ENCODE measurements around the gene KRTAP10-11.
"Not testable (repeated sequence)": the region's sequence is repeated elsewhere in the genome, so short reads cannot be mapped to it uniquely, and the experiment has no call there.

The KRTAP10-11 gene

GRCh38 chr21:44636209-44637017 is 9.8 kb upstream of the KRTAP10-11 start:
- Histone ChIP-seq H3K4me2 (ENCODE audit: low read depth, low read length) (no peak overlapping the region), H2AFZ (ENCODE audit: low read length) (no peak overlapping the region), H3K36me3 (replicated peaks; ENCODE audit: insufficient read depth, low read length) (no peaks in the 10 kb centered on the region), H3K4me3 (ENCODE audit: low read length) (no peak overlapping the region), H3K9ac (ENCODE audit: low read length) (no peak overlapping the region), H3K9me2 (replicated peaks; ENCODE audit: insufficient read depth, low read length) (no peaks in the 10 kb centered on the region), H3K27me3 (replicated peaks; ENCODE audit: insufficient read depth, low read length) (peaks cover 80% of the 10 kb centered on the region), H4K20me1 (ENCODE audit: insufficient read depth, low read length) (no peaks in the 10 kb centered on the region), H3K79me2 (ENCODE audit: low read length) (no peaks in the 10 kb centered on the region), H3F3A (ENCODE audit: insufficient read depth, low read length) (no peaks in the 10 kb centered on the region), H3K9me3 (replicated peaks; ENCODE audit: insufficient read depth, low read length) (no peaks in the 10 kb centered on the region), H3K4me1 (ENCODE audit: low read length) (no peaks in the 10 kb centered on the region), H3K27ac (ENCODE audit: low read length) (no peak overlapping the region)
- TF ChIP-seq EZH2phosphoT487 (IDR thresholded peaks at IDR 0.05; ENCODE audit: low read length) = no peak
- no peak for TF ChIP-seq CTCF (IDR thresholded peaks at IDR 0.05; ENCODE audit: low read length)
- no peak for TF ChIP-seq EZH2 (optimal IDR thresholded peaks at IDR 0.05; ENCODE audit: low read depth, low read length)
- no peak for DNase-seq

- Histone ChIP-seq H3K36me3 (replicated peaks; ENCODE audit: insufficient read depth, low read length) (no peaks in the 10 kb centered on the region), H3K27ac (ENCODE audit: low read length) (no peak within 1 kb of the TSS), H3K4me3 (ENCODE audit: low read length) (no peak within 1 kb of the TSS)
Observed at GRCh38 chr21:44637018-44637850, 9.0 kb upstream of the KRTAP10-11 start, which contains the start of gene KRTAP10-10. Gene KRTAP10-10, plus strand, starts transcription at chr21:44637356. Its CDS starts 62 bp downstream, at chr21:44637418.

DNA sequence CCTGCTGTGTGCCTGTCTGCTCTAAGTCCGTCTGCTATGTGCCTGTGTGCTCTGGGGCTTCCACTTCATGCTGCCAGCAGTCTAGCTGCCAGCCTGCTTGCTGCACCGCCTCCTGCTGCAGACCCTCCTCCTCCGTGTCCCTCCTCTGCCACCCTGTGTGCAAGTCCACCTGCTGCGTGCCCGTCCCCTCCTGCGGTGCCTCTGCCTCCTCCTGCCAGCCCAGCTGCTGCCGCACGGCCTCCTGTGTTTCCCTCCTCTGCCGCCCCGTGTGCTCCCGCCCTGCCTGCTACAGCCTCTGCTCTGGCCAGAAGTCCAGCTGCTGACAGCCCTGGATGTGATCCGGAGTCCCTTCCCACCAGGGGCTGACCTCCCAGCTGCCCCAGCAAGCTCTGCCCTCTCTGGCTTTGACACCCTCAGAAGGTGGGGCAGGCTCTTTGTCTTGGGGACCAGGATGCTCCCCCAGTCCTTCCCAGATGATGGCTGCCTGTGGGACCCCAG is 8.3 kb upstream of the KRTAP10-11 start:
- not testable (repeated sequence) for H3K79me2 ChIP-seq (ENCODE audit: low read length); DNase-seq; H3K27ac ChIP-seq (ENCODE audit: low read length); H3K4me3 ChIP-seq (ENCODE audit: low read length); H4K20me1 ChIP-seq (ENCODE audit: insufficient read depth, low read length); H3K36me3 ChIP-seq (replicated peaks; ENCODE audit: insufficient read depth, low read length); H3K9ac ChIP-seq (ENCODE audit: low read length); H3K9me3 ChIP-seq (replicated peaks; ENCODE audit: insufficient read depth, low read length); H3K9me2 ChIP-seq (replicated peaks; ENCODE audit: insufficient read depth, low read length); H3K4me1 ChIP-seq (ENCODE audit: low read length); H2AFZ ChIP-seq (ENCODE audit: low read length); H3F3A ChIP-seq (ENCODE audit: insufficient read depth, low read length); H3K4me2 ChIP-seq (ENCODE audit: low read depth, low read length)
- H3K27me3 ChIP-seq (replicated peaks; ENCODE audit: insufficient read depth, low read length) = peaks cover 79% of the 10 kb centered on the region

More at GRCh38 chr21:44637018-44637850, 9.0 kb upstream of the KRTAP10-11 start, which contains the start of gene KRTAP10-10:
- Histone ChIP-seq H2AFZ (ENCODE audit: low read length) (no peak within 1 kb of the TSS), H3K27me3 (replicated peaks; ENCODE audit: insufficient read depth, low read length) (peaks cover 80% of the 10 kb centered on the region), H3K9ac (ENCODE audit: low read length) (no peak within 1 kb of the TSS), H3K79me2 (ENCODE audit: low read length) (no peaks in the 10 kb centered on the region), H3F3A (ENCODE audit: insufficient read depth, low read length) (no peaks in the 10 kb centered on the region), H3K9me2 (replicated peaks; ENCODE audit: insufficient read depth, low read length) (no peaks in the 10 kb centered on the region), H3K9me3 (replicated peaks; ENCODE audit: insufficient read depth, low read length) (no peaks in the 10 kb centered on the region), H4K20me1 (ENCODE audit: insufficient read depth, low read length) (no peaks in the 10 kb centered on the region), H3K4me2 (ENCODE audit: low read depth, low read length) (no peak within 1 kb of the TSS), H3K4me1 (ENCODE audit: low read length) (no peaks in the 10 kb centered on the region)
- DNase-seq = no peak
- TF ChIP-seq EZH2 (optimal IDR thresholded peaks at IDR 0.05; ENCODE audit: low read depth, low read length) = no peak
- no peak for TF ChIP-seq CTCF (IDR thresholded peaks at IDR 0.05; ENCODE audit: low read length)
- TF ChIP-seq EZH2phosphoT487 (IDR thresholded peaks at IDR 0.05; ENCODE audit: low read length) = no peak

DNA sequence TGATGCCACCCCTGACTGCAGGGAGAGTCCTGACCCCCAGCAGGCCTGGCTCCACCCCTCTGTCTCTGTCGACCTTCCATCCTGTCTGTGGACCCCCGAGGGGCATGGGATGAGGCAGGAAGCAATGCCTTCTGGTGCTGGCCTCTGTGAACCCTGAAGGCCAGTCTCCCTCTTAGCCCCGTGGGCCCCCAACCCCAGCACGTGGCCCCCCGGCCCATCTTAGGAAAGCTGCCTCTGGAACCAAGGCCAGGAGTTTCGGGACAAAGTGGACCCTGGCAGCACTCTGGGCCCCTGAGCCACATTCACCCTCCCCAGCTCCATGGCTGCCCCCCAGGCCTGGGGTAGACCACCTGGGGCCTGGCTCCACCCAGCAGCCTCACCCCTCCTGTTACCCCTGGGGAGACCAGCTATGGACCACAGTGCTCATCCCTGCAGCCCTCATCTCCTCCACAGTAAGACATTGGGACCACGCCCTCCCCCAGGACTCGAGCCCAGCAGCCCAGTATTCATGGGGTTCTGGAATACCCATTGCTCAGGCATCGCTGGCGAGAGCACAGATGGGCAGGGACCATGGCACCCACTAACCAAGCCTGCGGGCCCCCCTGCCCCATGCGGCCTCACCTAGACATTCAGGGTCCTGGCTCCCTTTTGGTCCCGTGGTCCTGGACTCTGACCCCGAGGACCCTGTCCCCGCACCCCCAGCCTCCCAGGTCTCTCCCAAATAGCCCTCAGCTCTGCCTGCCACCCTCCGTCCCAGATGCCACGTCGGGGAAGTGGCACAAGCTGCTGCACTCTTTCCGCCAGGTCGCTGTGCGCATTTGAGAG is 7.5 kb upstream of the KRTAP10-11 start:
- not testable (repeated sequence) for H3K9me3 ChIP-seq (replicated peaks; ENCODE audit: insufficient read depth, low read length); H3K27ac ChIP-seq (ENCODE audit: low read length); H3K4me2 ChIP-seq (ENCODE audit: low read depth, low read length); H4K20me1 ChIP-seq (ENCODE audit: insufficient read depth, low read length); H2AFZ ChIP-seq (ENCODE audit: low read length); H3F3A ChIP-seq (ENCODE audit: insufficient read depth, low read length); DNase-seq; H3K4me1 ChIP-seq (ENCODE audit: low read length); H3K79me2 ChIP-seq (ENCODE audit: low read length); H3K36me3 ChIP-seq (replicated peaks; ENCODE audit: insufficient read depth, low read length); H3K9ac ChIP-seq (ENCODE audit: low read length); H3K4me3 ChIP-seq (ENCODE audit: low read length); H3K9me2 ChIP-seq (replicated peaks; ENCODE audit: insufficient read depth, low read length)
- H3K27me3 ChIP-seq (replicated peaks; ENCODE audit: insufficient read depth, low read length) = peaks cover 79% of the 10 kb centered on the region

Data from MM.1S (cell line).